Activated CD8-positive, alpha-beta memory T cell treated with anti-CD3 and anti-CD28 coated beads for 1 hour (primary cell): ENCODE measurements around the gene EEIG1.

Experiments used
- DNase-seq, 2 donors: peaks; one replicate each; pipeline ENCODE4 v3.0.0-alpha.2; 2020; ENCODE audit warnings: low read depth in 1 of 2; ENCODE audit errors: extremely low read depth in 1 of 2

Gene EEIG1

GRCh38 chr9:128001779-128002298 lies 21.1 kb upstream of the EEIG1 start:
- DNase-seq: no peak

GRCh38 chr9:128001151-128001778 lies 20.5 kb upstream of the EEIG1 start:
- no peak for DNase-seq

GRCh38 chr9:127999461-127999860 lies 18.7 kb upstream of the EEIG1 start:
- DNase-seq: no peak

GRCh38 chr9:127993721-127994120 lies 12.9 kb upstream of the EEIG1 start:
- no peak for DNase-seq

GRCh38 chr9:127991757-127992274 lies 11.0 kb upstream of the EEIG1 start:
- no peak for DNase-seq

- DNase-seq: no peak
These were observed 10.4 kb upstream of the EEIG1 start for GRCh38 chr9:127991017-127991756.

GRCh38 chr9:127990554-127990953 lies 9.8 kb upstream of the EEIG1 start:
- DNase-seq: no peak

GRCh38 chr9:127989094-127989493 lies 8.3 kb upstream of the EEIG1 start:
- DNase-seq: no peak

GRCh38 chr9:127987103-127987614 lies 6.4 kb upstream of the EEIG1 start:
- DNase-seq: no peak

- DNase-seq: no peak
These were observed 4.2 kb upstream of the EEIG1 start for GRCh38 chr9:127985011-127985410.

- no peak for DNase-seq
These were observed 3.1 kb upstream of the EEIG1 start for GRCh38 chr9:127983847-127984289.

- DNase-seq: no peak
These were observed 2.1 kb upstream of the EEIG1 start for GRCh38 chr9:127982912-127983311.

GRCh38 chr9:127981559-127982121 lies 851 bp upstream of the EEIG1 start:
- no peak for DNase-seq

GRCh38 chr9:127980060-127980705 lies 606 bp downstream of the EEIG1 start:
- DNase-seq: no peak

GRCh38 chr9:127979333-127980059 lies 1.3 kb downstream of the EEIG1 start:
- DNase-seq: no peak

GRCh38 chr9:127979015-127979332 lies 1.8 kb downstream of the EEIG1 start:
- no peak for DNase-seq

- DNase-seq: no peak
These were observed 2.7 kb downstream of the EEIG1 start for GRCh38 chr9:127977884-127978647.

GRCh38 chr9:127977009-127977883 lies 3.5 kb downstream of the EEIG1 start:
- no peak for DNase-seq

GRCh38 chr9:127976498-127976897 lies 4.3 kb downstream of the EEIG1 start:
- DNase-seq: no peak
